Activated CD4-positive, alpha-beta T cell treated with anti-CD3 and anti-CD28 coated beads, Interleukin-2, amount 10 ng/mL, durations not matched to agents 24 days and 14 days (primary cell): Measurements from ENCODE around the gene ITGB6. TPM values are rescaled to one million over a fixed set of nuclear protein-coding genes. Genes with fewer than 3 reads are reported as not detected.

Experiments used
- DNase-seq: peaks from one replicate; pipeline ENCODE4 v3.0.0; 2022
- H3K27ac Mint-ChIP-seq: one replicate; pipeline ENCODE4 v1.8.0; 2022; ENCODE audit warnings: mild to moderate bottlenecking, mixed read lengths
- H3K27me3 Mint-ChIP-seq: one replicate; pipeline ENCODE4 v1.8.0; 2022; ENCODE audit warnings: mixed read lengths
- H3K36me3 Mint-ChIP-seq: one replicate; pipeline ENCODE4 v1.8.0; 2022; ENCODE audit warnings: low read depth, mild to moderate bottlenecking, mixed read lengths
- H3K4me1 Mint-ChIP-seq: one replicate; pipeline ENCODE4 v1.8.0; 2021; ENCODE audit warnings: mixed read lengths
- H3K4me3 Mint-ChIP-seq: one replicate; pipeline ENCODE4 v1.8.0; 2022; ENCODE audit warnings: mild to moderate bottlenecking, moderate library complexity, mixed read lengths
- H3K9me3 Mint-ChIP-seq: one replicate; pipeline ENCODE4 v1.8.0; 2021; ENCODE audit warnings: mixed read lengths
- intact Hi-C: fragments of 100-400 bp; cut with micrococcal nuclease; formaldehyde crosslinking; loops from one replicate; pipeline ENCODE4 v1.15.1; 2023
- total RNA-seq: library from RNA; stranded (reverse); gene quantifications from 2 replicates; pipeline ENCODE4 v1.2.3, GENCODE V29; 2022

Gene ITGB6
- total RNA-seq, 1 donor from 2014 or later: not detected

DNA sequence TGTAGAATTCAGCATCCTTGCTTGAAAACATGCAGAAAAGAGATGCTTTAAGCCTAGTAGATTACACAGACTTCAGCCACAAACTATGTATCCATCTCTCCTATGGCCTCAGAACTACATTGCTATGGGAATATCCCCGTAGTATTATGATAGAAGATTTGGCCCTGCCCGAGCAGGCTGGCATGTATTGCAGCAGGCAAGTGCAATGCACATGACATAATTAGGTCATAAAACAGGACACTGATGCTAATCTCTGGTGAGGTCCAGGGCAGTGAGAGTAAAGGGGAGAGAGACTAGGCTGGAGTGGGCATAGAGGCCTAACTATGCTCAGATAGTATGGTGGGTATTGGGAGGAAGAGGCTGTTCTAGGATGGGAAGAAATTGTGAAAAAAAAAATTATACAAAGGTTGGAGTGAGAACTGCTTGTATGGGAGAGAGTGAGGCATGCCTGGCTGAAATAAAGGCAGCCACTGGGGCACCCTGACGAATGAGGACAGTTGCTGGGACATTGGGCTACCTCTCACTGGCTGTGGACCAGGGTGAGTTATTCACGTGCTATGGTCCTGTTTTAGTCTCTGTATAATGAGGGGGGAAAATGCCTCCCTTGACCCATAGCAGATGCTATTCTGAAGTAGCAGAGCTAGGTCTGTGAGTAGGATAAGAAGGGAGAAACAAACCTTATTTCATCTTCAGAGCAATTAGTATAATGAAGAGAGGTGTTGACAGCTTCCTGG is 136.0 kb downstream of the ITGB6 start:
- no peak for DNase-seq
- Mint-ChIP-seq H3K4me1 (peaks cover 2% of the 10 kb centered on the region), H3K27me3 (peaks cover 38% of the 10 kb centered on the region), H3K36me3 (no peaks in the 10 kb centered on the region), H3K4me3 (no peak overlapping the region), H3K27ac (no peak overlapping the region), H3K9me3 (peaks cover 4% of the 10 kb centered on the region)
- intact Hi-C loops: no loop called here

DNA sequence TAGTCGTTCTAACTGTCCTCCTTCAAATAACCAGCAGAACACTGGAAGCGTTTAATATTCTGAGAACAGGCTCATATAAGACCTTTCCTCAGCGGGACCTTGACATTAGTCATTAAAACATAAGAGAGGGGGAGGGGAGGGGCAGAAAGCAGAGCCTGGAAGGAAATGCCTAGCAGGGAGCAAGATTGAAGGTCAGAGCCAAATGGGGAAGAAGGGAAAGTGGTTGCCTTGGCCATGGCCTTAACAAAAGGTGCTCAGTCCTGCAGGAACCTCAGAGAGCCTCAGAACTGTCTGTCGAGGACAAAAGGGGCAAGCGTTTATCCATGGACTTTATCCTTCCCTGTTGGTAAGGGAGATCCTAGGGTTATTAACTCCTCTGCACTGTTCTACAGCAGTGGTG is 136.8 kb downstream of the ITGB6 start:
- intact Hi-C loops: no loop called here
- Mint-ChIP-seq H3K27ac (no peak overlapping the region), H3K36me3 (no peaks in the 10 kb centered on the region), H3K9me3 (peaks cover 4% of the 10 kb centered on the region), H3K4me1 (peaks cover 2% of the 10 kb centered on the region), H3K27me3 (peaks cover 43% of the 10 kb centered on the region), H3K4me3 (peak overlapping the region; percentile 73)
- DNase-seq: no peak

DNA sequence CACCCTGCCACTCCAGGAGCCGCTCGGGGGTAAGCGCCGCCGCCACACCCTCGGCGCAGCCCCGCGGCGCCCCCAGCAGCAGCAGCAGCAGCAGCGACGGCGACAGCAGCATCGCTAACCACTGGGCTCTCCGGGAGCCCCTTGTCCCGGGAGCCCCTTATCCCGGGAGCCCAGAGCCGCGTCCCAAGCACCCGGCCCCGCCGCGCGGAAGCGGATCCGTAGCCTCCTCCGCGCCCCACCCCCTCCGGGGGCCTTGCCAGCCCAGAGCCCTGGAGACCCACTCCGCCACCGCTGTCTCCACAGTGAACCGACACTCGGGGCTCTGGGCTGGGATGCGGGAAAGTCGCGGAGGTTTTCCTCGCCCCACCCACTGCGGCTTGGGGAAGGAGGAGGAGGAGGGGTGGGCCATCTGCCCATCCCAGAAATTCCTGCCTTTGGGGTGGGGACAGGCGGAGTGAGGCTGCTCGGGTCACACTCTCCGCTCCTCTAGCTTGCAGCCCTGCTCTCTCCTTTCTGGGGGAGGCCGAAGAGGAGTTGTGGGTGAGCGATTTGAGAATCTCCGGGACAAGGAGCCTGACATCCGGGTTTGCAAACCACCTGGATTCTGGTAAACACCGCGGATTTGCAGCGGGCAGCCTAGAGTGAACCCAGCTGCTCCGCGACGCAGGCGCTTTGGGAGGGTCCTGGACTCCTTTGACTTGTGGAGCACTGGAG is 137.6 kb downstream of the ITGB6 start, which contains the start of gene PLA2R1:
PLA2R1 (minus strand) TSS at position 324 of the 714 bp plus-strand sequence; CDS start at position 112, 212 bp downstream.
- H3K27me3 Mint-ChIP-seq: peaks cover 44% of the 10 kb centered on the region
- H3K27ac Mint-ChIP-seq: no peak within 1 kb of the TSS
- DNase-seq: peak; percentile 55
- H3K36me3 Mint-ChIP-seq: no peaks in the 10 kb centered on the region
- peaks cover 2% of the 10 kb centered on the region for H3K4me1 Mint-ChIP-seq
- intact Hi-C loops: no loop called here
- H3K4me3 Mint-ChIP-seq: peak within 1 kb of the TSS; percentile 73
- H3K9me3 Mint-ChIP-seq: peaks cover under 1% of the 10 kb centered on the region

DNA sequence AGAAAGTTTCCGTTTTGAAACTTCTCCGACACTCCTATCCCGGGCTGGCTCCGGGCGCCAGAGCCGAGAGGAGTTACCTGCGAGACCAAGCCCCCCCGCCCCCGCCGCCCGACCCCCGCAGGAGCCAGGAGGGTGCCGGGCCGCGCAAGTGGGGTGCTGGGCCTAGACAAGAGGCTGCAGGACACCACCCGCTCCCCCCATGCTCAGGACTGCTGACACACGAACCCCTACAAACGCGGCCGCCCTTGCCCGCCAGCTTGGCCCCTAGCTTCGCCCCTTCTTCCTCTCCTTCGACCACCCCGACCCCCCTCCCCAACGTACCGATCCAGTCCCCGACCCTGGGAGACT is 138.2 kb downstream of the ITGB6 start:
- Mint-ChIP-seq H3K4me1 (peaks cover 2% of the 10 kb centered on the region), H3K9me3 (no peaks in the 10 kb centered on the region), H3K36me3 (no peaks in the 10 kb centered on the region), H3K27ac (no peak overlapping the region), H3K4me3 (peak overlapping the region; percentile 59), H3K27me3 (peaks cover 44% of the 10 kb centered on the region)
- no peak for DNase-seq
- intact Hi-C loops: no loop called here

DNA sequence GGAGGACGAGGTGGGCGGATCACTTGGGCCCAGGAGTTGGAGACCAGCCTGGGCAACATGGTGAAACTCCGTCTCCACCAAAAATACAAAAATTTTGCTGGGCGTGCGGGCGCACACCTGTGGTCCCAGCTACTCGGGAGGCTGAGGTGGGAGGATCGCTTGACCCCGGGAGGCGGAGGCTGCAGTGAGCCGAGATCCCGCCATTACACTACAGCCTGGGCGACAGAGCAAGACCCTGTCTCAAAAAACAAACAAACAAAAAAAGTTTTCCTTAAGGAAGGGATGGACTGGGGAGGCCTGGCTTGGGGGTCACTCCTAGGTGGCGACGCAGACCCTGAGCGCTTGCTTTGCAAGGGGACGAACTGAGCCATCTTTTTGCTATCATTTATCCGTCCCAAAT is 138.5 kb downstream of the ITGB6 start:
- intact Hi-C loops: no loop called here
- Mint-ChIP-seq H3K4me1 (peaks cover 2% of the 10 kb centered on the region), H3K36me3 (no peaks in the 10 kb centered on the region), H3K9me3 (no peaks in the 10 kb centered on the region), H3K27ac (no peak overlapping the region), H3K27me3 (peaks cover 47% of the 10 kb centered on the region), H3K4me3 (no peak overlapping the region)
- DNase-seq: no peak

DNA sequence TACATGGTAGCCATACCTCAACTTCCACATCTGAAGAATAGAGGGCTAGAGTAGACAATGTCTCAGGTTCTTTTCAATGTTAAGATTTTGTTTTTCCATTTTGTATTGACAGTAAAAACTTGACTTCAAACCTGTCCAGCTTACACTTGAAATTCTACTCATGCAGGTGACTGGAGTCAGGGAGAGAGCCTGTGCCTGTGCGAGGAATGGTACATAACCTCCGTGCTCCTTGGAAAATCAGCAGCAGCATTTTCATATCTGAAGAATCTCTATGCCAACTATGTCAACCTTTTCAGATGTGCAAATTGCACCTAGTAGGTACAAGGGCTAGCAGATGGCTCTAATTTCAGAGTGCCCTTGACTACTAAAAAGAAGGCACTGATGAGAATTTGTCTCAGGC is 139.8 kb downstream of the ITGB6 start:
- H3K9me3 Mint-ChIP-seq: no peaks in the 10 kb centered on the region

DNA sequence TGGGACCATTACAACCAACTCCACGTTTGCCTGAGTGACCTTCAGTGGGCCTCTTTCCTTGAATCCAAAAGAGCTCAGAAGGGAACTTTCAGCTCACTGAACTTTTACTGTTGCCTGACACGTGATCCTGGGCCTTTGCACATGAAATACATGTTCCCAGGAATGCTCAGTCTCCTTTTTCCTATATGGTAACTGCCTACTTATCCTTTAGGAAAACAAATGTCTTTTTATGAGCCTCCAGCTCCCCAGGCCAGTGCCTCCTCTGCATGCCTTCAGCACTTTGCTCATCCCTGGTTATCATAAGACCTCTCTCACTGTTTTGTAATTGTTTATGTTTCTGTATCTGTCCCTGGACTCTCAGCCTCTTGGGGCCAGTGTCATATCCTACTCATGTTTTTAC is 142.7 kb downstream of the ITGB6 start:
- Mint-ChIP-seq H3K36me3 (no peaks in the 10 kb centered on the region), H3K4me1 (no peaks in the 10 kb centered on the region), H3K27me3 (peaks cover 32% of the 10 kb centered on the region), H3K27ac (no peak overlapping the region), H3K9me3 (no peaks in the 10 kb centered on the region), H3K4me3 (no peak overlapping the region)
- no peak for DNase-seq
- intact Hi-C loops: no loop called here

More for the DNA sequence above, 139.8 kb downstream of the ITGB6 start:
- Mint-ChIP-seq H3K4me3 (no peak overlapping the region), H3K36me3 (no peaks in the 10 kb centered on the region), H3K4me1 (peaks cover 2% of the 10 kb centered on the region), H3K27ac (no peak overlapping the region), H3K27me3 (peaks cover 47% of the 10 kb centered on the region)
- no peak for DNase-seq
- intact Hi-C loops: no loop called here

DNA sequence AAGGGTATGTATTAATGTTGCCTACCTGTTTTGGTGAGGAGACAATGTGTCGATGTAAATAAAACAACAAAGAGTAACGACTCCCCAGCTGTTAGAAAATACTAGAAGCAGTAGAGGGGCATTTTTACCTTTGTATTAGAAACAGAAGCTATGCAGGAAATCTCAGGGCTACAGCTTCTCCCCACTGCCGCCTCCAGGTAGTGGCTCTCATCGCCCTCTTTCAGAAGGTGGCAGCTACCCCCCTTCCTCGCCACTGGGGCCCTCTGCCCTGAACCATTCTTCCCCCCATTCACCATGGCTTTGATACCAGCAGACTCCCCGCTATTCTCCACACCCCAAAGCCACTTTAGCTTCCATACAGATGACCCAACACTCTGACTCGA is 144.4 kb downstream of the ITGB6 start:
- no peak for DNase-seq
- no peak overlapping the region for H3K4me3 Mint-ChIP-seq
- H3K27me3 Mint-ChIP-seq: peaks cover 37% of the 10 kb centered on the region
- intact Hi-C loops: no loop called here
- H3K9me3 Mint-ChIP-seq: no peaks in the 10 kb centered on the region
- no peaks in the 10 kb centered on the region for H3K4me1 Mint-ChIP-seq
- H3K27ac Mint-ChIP-seq: no peak overlapping the region
- H3K36me3 Mint-ChIP-seq: no peaks in the 10 kb centered on the region

DNA sequence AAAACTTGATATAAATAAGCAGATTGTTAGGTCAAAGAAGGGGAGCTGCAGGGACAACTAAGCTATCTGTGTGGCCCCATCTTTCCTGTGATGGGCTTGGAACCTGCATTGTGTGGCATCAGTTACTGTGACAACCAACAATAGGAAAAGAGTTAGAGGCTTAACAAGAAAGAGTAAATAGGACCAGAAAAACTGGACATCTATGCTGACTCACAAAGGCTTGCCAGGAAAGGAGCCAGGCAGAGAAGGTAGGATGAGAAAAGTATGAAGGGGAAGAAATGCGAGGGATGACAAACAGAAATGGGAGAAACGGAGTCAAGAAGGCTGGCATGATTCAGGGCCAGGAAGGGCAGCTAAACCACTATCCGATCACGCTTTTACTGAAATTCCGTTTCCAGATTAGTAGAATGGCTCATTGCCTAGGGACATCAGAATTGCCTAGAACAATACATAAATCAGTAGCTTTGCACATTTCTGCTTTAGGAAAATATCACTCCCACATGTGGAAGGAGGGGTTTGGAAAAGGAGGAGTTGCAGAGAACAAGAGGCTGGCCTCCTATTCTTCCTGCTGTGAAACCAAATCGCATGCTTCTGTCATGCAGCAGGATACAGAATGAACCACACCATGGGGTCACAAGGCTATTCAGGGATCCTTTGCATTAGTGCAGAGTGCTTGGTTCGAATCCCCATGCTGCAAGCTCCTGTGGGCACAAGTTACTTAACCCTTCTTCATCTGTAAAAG is 144.9 kb downstream of the ITGB6 start:
- intact Hi-C loops: no loop called here
- Mint-ChIP-seq H3K4me3 (no peak overlapping the region), H3K36me3 (no peaks in the 10 kb centered on the region), H3K9me3 (no peaks in the 10 kb centered on the region), H3K4me1 (no peaks in the 10 kb centered on the region), H3K27me3 (peaks cover 32% of the 10 kb centered on the region), H3K27ac (no peak overlapping the region)
- DNase-seq: no peak

DNA sequence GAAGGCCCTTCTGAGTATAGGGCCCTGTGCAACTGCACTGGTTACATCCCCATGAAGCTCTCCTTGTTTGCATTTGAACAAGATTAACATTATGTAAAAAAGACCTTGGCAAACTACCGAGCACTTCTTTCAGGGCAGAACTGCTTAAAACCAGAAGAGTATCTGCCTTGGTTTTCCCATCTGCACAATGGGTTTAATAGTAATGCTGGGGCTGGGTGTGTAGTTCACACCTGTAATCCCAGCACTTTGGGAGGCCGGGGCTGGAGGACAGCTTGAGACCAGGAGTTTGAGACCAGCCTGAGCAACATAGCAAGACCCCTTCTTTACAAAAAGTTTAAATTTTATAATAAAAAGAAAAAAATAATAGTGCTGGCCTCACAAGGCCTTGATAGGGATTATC is 146.1 kb downstream of the ITGB6 start:
- DNase-seq: no peak
- intact Hi-C loops: no loop called here
- Mint-ChIP-seq H3K36me3 (no peaks in the 10 kb centered on the region), H3K9me3 (no peaks in the 10 kb centered on the region), H3K27ac (no peak overlapping the region), H3K4me3 (no peak overlapping the region), H3K27me3 (peaks cover 25% of the 10 kb centered on the region), H3K4me1 (no peaks in the 10 kb centered on the region)

DNA sequence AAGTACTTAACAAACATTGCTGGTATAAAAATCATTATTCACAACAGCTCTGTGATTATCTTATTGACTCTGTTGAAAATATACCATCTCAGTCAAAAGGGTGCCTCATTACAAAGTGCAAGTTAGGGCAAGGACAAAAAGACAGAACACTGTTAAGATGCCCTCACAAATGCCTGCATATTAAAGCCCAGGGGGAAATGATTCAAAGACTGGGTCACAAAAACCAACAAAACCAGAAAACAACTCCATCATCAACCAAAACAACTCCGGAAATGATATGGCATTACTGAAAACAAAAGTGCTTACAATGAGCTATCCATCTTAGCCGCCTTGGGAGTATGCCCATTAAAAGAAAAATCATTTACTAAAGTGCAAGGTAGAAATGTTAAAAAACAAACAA is 147.5 kb downstream of the ITGB6 start:
- Mint-ChIP-seq H3K4me1 (no peaks in the 10 kb centered on the region), H3K4me3 (no peak overlapping the region), H3K27ac (no peak overlapping the region), H3K36me3 (no peaks in the 10 kb centered on the region), H3K27me3 (peaks cover 20% of the 10 kb centered on the region), H3K9me3 (no peaks in the 10 kb centered on the region)
- DNase-seq: no peak
- intact Hi-C loops: no loop called here

DNA sequence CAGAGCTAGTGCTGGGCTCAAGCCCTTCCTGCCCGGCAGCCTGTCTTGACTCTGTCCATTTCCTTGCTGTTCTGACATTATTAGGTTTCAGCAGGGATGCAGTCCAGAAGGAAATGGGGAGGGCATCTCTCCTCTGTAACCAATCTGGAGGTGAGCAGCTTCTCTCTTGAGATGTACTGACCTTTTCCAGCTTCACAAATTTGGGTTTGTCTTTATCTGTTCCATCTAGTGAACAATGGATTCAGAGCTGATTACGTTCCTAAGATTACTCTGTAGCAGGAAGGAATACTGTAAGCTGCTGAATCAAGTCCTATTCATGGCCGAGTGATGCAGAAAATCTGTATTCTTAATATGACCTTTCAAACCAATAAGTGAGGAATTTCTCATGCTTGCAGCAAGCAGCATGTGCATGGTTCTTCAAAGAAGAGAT is 148.7 kb downstream of the ITGB6 start:
- Mint-ChIP-seq H3K4me1 (no peaks in the 10 kb centered on the region), H3K9me3 (no peaks in the 10 kb centered on the region), H3K27ac (no peak overlapping the region), H3K4me3 (no peak overlapping the region), H3K27me3 (peaks cover 17% of the 10 kb centered on the region), H3K36me3 (no peaks in the 10 kb centered on the region)
- DNase-seq: no peak
- intact Hi-C loops: no loop called here

DNA sequence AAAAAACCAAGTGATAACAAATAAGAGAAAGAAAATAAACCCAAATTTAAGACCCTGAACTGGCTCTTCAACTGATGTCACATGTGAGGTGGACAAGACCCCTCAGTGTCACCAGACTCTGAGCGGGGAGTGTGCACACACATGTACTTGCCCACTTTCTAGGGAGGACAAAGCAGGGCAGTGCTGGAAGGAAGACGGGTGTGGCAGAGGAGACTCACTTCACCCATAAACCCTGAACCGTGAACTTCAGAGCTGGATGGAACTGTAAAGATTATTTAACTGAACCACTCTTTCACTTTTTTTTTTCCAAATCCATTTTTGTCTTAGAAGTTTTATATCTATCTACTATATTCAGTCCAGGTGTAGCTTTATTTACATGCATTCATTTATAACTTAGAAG is 149.9 kb downstream of the ITGB6 start:
- H3K36me3 Mint-ChIP-seq: no peaks in the 10 kb centered on the region
- H3K27ac Mint-ChIP-seq: no peak overlapping the region

More for the DNA sequence above, 149.9 kb downstream of the ITGB6 start:
- Mint-ChIP-seq H3K9me3 (no peaks in the 10 kb centered on the region), H3K4me1 (no peaks in the 10 kb centered on the region), H3K27me3 (peaks cover 17% of the 10 kb centered on the region), H3K4me3 (no peak overlapping the region)
- peak; percentile 43 for DNase-seq
- intact Hi-C loops: no loop called here
